GM19455 (cell line): ENCODE measurements around the gene DLX5.

Source experiments
- ATAC-seq: cut with Tn5 transposase; IDR thresholded peaks from one replicate; pipeline ENCODE4 v1.9.1; 2021; ENCODE audit not compliant: unreplicated experiment

Gene DLX5

DNA sequence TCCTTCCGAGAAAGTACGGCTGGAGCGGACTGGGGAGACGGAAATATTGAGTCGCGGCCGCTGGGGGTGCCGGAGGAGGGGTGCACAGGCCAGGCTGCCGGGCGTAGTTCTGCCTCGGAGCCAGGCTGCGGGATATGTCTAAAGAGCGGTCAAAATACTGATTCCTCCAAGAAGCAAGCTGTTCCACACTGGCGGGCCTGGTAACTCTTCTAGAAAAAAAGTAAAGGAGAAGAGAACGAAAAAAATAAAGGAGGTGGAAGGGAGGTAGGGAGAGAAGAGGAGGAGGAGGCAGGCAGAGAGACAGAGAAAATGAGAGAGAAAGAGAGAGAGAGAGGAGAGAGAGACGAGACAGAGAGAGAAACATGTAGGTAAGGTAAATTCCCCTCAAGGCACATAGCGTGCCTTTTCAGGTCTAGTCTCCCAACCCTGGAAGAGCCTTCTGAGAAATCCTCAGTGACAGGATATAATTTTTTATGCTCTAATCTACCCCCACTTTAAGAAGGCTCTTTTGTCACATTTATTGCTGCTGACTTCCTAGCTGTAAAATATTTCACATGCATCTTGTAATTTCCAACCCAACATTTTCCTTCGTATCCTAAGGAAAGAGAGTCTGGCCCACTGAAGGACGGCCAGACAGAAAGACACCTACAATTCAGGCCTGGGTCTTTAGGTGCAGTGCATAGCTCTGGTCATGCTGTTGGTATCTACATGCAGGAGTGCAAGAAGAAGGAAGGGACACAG, 5.7 kb downstream of the DLX5 start:
- ATAC-seq: no peak

DNA sequence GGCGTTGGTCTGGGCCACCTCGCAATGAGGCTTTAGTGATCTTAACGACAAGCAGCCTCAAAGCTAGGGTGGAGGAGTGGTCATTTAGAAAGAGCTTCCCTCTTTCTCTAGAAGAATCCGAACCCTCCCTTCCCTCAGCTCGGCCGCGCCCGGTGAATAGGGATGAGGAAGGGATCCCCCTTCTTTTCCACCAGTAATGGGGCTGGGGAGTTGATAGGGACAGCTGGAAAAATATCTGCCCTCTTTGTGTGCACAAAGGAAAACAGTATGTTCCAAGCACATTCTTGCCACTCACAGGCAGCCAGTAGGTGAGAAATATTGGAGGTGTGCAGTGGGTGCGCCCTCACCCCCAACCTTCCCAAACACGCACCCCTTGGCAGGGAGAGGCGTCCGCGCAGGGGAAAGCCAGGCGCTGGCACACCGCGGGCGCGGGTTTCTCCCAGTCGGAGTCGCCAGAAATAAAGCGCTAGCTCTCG, 6.5 kb downstream of the DLX5 start:
- ATAC-seq: no peak

- ATAC-seq: no peak
Observed at GRCh38 chr7:97017192-97018125, 7.2 kb downstream of the DLX5 start.

DNA sequence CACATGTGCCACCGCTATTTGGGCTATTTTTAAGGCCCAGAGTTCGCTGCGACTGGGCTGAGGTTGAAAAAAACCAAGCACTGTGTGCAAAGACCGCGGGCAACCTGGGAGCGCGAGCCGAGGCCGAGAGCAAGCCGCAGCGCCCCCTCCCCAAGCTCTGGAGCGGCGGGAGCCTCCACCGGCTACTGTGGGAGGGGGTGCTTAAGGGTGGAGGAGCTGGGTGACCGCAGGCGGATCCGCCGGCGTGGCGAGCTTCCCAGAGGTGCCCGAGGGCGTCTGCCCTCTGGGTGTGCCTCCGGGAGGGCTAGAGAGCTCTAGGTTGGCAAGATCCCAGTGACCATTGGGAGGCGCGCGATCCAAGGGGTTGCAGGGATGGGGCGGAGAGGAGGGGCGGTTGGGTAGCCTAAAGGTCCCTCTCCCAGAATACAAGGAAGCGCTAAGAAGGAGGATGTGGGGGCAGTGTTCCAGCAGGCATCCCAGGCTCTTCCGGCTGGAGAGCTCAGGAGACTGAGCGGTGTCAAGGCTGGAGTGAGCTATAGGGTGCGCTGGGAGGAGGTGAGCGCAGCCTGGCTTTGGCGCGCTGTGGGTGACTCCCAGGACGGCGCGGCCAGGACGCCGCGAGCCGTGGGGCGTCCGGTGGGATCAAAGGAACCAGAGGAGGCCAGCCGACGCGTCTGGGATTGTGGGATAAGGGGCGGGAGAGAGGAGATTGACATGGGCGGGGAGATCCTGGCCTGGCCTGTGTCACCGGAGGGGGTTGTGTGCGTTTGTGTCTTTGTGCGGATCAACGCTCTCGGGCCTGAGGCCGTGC, 8.0 kb downstream of the DLX5 start:
- no peak for ATAC-seq

DNA sequence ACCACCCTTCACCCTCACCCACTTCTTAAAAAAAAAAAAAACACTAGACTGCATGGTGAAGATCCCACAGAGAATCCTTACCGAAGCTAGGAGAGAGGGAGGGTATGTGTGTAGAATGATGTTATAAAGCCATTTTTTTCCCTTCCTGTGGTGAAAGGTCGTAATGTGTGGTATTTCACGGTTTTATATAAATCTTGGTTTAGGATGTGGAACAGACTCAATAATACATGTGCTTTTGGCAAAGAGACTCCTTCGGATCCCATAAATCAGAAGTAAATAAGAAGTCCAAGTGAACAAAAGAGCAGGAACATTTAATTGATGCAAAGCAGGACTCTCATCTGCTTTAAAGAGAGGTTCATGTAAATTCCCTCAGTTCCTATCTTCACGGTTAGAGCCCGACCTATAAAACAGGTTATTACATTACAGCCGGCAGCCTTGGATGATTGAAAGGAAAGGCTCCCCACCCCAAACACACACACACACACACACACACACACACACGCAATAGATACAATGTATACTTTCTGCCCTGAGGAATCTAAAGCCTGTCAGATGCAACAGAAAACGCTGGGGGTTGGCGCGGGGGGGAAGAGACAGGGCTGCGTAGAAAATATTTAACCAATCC, 8.8 kb downstream of the DLX5 start:
- ATAC-seq: no peak

DNA sequence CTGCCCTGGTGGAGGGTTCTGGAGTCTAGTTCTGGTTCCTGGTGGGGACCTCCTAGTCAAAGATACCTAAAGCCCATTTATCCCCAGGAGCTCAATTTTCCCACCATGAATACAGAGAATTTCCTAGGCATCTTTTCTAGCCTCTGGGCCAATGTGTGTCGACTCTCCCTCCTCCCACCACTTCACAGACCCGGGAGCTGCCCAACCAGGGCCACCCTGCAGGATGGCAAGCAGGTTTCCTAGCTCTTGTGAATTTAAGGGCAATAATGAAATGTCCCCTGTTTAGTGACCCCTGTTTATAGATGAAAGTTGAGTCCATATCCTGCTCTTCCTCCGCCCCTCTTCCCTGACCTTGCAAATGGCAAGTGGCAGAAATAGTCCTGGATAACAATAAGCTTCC, 9.4 kb downstream of the DLX5 start:
- ATAC-seq: no peak

DNA sequence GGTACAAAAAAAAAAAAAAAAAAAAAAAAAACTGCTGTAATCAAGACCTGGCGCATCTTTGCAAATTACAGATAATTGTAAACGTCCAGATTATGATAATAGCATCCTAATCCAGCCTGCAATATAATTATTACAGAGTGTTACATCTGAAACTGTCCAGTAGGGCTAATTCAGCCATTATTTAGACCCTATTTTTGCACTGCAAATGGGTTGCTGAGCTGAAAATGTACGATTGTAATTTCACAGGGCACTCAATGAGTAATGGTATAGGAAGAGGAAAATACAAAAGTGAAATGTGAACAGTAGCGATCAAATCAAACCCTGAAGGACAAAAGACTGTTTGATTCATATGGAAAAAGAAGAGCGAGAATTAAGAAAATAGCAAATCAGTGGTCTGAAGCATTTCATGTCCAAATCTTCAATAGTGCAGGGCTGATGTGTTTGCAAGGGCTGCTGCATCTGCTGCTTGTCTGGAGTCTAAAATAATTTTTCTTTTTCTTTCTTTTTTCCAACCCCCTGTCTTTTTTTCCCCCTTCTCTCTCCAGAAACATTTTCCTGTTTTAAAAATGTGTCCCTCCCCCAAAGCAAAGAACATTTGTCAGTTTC, 10.4 kb downstream of the DLX5 start:
- no peak for ATAC-seq

- no peak for ATAC-seq
Observed at GRCh38 chr7:97013845-97014134, 10.8 kb downstream of the DLX5 start.

GRCh38 chr7:97013134-97013844, 11.3 kb downstream of the DLX5 start:
- ATAC-seq: no peak

- ATAC-seq: no peak
Observed at GRCh38 chr7:97012365-97013133, 12.1 kb downstream of the DLX5 start.

DNA sequence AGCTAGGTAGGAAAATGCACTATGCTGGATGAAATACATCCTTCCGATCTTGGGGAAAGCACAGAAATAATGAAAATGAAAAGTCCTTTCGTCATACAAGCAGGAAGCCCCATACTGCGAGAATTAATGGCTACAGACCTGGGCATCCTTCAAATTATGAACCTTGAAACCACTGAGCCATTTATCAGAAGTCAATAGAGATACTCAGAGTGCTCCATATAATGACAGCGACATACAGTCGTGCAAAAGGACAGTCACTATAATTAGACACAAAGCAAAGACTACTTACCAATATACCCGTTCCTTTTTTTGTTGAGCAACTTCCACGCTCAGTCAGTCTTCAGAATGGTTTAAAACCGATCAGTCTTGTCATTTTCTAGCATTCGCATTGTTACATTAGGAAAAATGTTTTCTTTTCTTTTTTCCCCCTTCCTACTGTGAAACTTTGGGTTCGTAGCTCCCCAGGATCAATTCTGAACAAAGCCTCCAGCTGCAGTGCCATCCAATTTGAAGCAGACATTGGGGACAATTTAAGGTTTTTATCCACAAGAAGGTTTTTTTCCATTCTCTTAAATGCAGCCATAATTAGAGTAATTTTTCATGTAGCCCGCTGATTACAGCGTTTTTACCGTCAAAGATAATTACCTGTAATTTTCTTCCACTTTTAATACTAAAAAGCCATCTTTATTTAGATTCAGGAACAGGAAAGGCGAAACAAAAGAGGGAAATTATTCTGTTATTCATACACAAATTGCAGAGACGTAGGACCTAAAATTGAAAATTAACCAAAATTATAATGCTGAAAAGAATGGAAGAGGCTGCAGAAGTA, 12.9 kb downstream of the DLX5 start:
- no peak for ATAC-seq

- no peak for ATAC-seq
Observed at GRCh38 chr7:97011104-97011503, 13.5 kb downstream of the DLX5 start.

DNA sequence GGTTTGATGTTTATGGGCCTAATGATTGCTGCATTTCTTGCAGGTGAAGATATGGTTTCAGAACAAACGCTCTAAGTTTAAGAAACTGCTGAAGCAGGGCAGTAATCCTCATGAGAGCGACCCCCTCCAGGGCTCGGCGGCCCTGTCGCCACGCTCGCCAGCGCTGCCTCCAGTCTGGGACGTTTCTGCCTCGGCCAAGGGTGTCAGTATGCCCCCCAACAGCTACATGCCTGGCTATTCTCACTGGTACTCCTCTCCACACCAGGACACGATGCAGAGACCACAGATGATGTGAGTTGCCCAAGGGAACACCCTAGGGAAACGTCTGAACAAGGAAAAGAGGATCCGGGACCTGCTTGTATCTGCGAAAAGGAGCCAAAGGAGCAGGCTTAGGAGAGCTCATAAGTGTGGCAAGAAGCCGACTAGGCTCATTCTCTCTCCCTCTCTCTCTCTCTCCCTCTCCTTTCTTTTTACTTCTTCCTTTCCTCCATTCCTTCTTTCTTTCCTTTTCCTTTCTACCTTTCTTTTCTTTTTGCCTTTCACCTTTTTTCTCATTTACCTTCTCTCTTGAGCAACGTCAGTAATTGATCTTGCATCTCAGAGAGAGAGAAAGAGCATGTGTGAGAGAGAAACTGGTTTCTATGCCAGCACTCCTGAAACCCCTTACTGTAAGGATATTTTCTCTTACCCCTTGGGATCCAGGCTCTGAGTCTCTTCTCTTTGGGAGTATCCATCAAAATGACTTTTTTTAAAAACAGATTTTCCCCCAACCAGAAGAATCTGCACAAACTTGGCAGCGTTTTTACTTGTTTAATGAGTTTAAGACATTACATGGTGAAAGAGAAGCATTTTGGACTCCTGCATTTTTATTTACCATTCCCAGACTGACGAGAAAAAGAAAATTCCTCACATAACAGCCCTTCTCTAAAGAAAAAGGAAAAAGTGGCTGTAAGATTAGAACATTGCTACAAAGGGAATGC, 14.6 kb downstream of the DLX5 start:
- no peak for ATAC-seq

DNA sequence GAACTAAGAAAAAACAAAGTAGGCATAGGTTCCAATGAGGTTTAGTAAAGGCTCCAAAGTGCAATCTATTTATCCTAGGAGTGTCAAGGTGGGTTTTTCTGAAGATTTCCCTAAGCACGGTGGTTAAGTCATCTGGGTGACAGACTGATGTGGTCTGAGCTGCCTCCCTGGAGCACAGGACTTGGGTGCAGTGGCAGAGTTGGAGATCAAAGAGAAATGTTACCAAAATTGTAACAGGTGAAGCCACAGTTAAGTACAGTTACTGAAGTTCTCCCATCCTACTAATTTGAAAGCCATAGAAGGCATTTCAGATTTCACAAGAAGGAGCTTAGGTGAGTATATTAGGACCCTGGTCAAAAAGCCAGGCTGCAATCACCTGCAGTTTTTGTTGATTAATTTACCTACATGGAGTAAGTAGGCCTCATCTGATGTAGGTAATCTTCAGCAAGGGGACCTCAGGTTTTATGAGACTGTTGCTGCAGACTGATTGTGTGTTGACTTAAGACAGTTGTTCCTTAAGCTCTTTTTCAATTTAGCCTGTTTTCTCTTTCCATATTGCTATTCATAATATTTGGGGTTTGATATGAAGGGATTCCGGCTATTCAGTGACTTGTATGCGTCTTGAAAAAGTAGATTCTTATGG, 16.2 kb downstream of the DLX5 start:
- no peak for ATAC-seq

- ATAC-seq: no peak
Observed at GRCh38 chr7:97007583-97007861, 17.1 kb downstream of the DLX5 start.

DNA sequence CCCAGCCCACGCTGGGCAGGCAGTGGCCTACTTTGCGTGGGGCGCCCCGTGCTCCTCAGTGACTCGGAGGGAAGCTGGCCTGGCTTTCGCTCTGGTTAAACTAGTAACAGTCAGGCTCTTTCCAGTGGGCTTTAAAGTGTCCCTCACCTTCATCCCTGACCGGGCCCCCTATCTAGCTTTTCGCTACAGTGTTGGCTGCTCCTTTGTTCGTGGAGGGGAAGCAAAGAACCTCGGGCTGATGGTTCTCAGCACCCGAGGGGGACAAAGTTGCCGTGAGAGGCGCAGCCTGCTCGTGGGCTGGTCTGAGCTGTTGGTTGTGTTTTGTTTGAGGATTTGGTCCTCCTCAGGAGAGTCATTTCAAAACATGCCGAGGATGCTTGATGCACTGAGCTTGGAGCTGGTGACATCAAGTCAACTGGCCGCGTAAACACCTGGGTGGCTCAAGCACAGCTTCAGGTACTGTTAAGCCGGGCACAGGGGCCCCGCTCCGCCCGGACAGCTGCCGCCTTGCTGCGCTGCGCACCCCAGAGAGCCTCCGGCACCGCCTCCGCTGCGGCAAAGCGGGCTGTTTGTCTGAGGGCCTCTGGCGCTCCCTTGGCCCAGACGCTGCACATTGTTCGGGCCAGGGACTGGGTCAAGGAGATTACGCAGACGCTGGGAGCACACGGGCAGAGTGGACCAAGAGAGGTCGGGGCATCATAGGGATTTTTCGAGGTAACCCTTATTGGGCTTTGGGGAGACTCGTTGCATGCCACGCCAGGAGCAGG, 17.6 kb downstream of the DLX5 start:
- no peak for ATAC-seq
